NCI-H1694 (cell line): ENCODE results near the gene DCLK1.

Experiments
- DNase-seq: peaks from one replicate; lab custom pipeline; 2025; lab: John Stamatoyannopoulos, UW

The DCLK1 gene

DNA sequence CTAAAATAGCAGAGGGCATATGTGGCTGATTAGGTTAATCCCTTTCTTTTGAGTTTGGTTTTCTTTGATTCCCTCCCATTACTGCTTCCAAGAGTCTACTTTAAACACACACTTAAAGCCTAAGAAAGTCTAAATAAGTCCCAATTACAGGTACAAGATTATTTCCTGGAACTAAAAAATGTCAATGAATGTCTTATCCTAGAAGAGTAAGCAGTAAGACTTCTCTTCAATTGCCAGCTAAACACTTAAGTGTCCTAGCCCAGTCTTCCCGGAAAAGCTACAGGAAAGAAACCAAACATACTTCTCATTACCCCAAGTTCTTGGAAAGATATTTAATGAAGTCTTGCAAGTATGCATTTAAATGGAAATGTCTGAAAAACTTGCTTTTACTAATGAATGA is 233.1 kb downstream of the DCLK1 start:
- no peak for DNase-seq

DNA sequence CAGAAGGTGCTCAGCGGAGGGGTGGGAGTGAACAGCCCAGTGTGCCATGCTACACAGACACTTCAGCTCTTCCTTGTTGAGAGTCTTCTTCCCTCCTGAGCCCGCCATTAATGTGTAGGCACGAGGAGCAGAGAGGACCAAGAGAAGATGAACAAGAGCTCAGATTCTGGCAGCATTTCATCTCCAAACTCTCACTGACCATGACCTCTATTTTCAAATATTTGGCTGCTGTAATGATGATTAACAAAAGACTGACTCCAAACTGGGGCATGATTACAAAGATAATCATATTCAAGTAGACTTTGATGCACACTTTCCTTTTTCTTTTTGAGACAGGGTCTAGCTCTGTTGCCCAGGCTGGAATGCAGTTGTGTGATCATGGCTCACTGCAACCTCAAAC is 236.5 kb downstream of the DCLK1 start:
- no peak for DNase-seq

- no peak for DNase-seq
These were observed 238.1 kb downstream of the DCLK1 start for GRCh38 chr13:35892837-35893814.

DNA sequence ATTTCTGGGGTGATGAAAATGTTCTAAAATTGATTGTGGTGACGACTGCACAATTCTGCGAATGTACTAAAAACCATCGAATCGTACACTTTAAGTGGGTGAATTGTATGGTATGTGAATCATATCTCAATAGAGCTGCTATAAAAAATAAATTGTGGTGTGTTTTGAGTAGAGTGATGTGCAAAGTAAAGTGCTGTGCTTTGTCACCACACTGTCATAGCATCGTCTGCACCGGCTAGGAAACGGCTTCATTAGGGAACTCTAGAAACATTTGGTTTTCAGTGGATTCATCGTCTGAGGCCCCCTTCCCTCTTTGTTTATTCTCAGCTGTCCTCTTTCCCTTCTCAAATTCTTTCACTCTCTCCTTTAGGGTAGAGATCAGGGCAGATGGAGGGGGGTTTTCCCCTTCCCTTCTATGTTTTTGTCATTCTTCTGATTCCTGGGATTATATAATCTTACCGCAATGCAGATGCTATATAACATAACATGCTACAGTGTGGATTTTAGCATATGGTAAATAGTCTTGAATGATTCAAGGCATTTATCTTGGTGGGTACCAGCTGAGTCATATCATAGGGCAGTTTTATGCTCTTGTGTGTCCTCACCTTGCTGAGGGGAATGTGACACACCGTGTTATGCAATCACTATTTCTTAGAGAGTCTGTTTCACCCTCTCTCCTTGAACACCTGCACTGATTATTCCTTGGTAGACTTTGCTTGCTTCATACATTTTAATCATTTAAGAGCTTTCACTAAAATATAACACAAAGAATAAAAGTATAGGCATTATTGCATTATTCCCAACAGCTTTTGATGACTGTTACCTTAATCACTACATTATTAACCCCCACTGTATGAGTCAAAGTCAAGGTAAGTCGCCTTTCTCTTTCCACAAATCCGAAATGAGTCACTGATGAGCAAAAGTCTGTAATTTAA is 239.4 kb downstream of the DCLK1 start:
- DNase-seq: no peak

DNA sequence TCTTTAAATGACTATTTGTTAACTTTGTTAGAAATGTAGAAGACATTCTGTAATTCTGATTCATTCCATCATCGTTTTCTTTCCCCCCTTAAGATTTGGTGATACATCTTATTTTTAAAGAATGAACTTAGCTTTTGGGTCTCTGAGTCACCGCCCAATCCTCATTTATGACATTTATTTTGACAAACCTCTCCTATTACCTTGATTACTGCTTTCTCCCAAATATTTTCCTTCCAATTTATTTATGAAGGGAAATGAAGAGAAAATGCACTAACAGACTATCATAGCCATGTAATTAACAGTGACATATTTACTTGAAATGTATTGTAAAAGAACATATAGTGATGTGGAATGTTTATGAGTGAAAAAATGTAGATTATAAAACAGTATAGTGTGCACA is 241.6 kb downstream of the DCLK1 start:
- DNase-seq: no peak

- no peak for DNase-seq
These were observed 242.2 kb downstream of the DCLK1 start for GRCh38 chr13:35888981-35889380.

GRCh38 chr13:35888457-35888883 is 242.7 kb downstream of the DCLK1 start:
- peak; percentile 42 for DNase-seq

DNA sequence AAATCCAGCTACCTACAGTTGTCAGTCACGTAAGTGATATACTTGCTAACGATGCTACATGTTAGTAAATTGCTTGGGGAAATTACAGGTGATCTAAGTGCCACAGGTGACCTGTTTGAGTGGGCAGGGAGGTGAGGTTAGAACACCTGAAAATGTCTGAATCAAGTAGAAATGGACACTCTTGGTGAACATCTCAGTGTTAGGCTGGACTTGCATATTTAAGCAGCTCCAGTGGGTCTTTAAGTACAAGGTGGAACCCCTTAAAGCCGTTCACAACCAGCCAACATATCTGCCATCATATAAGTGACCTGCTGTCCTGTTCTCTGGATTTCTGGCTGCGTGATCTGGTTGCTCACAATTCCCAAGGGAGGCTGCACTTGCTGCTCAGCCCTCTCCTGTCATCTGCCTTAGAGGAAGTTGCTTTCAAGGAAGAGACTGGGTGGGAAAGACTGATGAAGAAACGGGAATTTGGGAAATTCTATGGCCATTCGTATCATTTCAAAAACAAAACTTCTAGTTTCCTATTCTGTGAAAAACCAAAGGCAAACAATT is 244.0 kb downstream of the DCLK1 start:
- DNase-seq: no peak

- DNase-seq: no peak
These were observed 244.7 kb downstream of the DCLK1 start for GRCh38 chr13:35886332-35887114.

GRCh38 chr13:35884211-35884760 is 246.9 kb downstream of the DCLK1 start:
- DNase-seq: no peak

GRCh38 chr13:35882722-35883497 is 248.3 kb downstream of the DCLK1 start:
- DNase-seq: no peak

GRCh38 chr13:35881360-35881759 is 249.8 kb downstream of the DCLK1 start:
- DNase-seq: no peak

DNA sequence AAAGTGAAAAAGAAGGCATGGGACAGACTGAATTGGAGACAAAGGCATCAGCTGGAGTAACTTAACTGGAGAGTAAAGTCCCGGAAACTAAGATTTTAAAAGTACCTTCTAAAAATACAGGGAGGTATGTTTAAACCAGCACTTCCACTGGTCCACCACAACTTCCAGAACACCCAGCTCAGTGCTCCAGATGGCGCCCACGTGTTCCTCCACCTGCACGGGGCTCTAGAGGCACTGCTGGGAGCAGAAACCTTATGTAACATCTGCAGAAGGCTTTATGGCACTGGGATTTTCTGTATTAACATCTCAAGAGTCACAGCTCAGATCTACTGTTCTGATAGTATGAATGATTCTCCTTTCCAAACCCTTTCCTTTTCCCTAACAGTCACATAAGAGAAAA is 252.1 kb downstream of the DCLK1 start:
- no peak for DNase-seq

- no peak for DNase-seq
These were observed 254.6 kb downstream of the DCLK1 start for GRCh38 chr13:35876601-35877000.

DNA sequence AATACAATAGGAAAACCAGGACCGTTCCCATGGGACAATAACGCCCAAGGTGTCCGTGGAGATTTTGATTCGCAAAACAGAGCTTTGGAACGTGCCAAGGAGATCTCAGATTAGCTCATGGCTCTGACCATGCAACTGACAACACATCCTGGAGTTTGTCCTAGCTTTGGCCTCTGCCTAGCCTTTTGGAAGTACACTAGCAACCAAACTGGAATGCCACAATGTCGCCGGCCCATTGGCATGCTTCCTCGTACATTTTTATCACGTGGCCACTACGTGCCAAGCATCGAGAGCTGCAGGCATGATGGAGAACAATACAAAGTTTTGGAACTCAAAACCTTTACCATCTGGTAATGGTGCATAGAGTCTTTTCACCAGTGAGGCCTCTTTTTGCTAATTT is 256.5 kb downstream of the DCLK1 start:
- no peak for DNase-seq

GRCh38 chr13:35872369-35872768 is 258.8 kb downstream of the DCLK1 start:
- no peak for DNase-seq

DNA sequence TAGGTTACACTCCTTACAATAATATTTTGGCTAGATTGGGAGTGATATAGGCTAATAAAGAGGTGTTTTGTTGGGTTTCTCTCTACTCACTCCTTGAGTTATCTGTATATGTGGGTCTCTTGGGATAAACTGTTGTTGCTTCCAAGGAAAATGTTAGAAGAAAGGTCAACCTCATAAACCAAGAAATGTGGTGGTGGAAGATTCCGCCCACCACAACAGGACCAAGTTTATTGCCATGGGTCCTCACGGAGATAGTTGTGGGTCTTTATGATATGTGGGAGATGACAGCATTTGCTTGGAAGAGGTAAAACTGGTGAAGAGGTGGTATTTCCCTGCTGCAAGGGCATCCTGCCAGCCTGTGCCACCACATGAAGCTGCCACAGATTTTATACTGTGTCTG is 259.6 kb downstream of the DCLK1 start:
- no peak for DNase-seq

DNA sequence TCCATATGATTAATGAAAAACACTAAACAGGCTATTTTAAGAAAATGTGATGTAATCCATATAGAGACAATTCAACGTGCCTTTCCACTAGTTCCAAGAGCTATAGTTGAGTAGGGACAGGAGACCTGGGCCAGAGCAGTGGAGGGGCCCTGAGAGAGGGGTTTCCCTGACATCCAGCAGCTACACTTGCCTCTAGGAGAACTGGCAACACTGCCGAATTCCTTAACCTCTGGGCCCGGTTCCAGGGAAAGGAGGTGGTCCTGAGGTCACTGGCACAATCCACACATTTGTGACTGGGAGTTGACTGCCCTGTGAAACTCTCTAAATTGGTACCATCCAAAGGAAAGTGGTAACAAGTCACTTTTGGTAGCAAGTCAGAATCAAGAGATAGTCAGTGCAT is 264.4 kb downstream of the DCLK1 start:
- DNase-seq: no peak

GRCh38 chr13:35865341-35866240 is 265.6 kb downstream of the DCLK1 start:
- DNase-seq: no peak
